ENCODE data around the gene TMEM132E. TPM values are rescaled to one million over a fixed set of nuclear protein-coding genes. Genes with fewer than 3 reads are reported as not detected.

The TMEM132E gene
- total and polyA plus RNA-seq, 2 of the 4 experiments (the other 2 are of a cell fraction): not detected

- H4K8ac ChIP-seq (ENCODE audit: low read depth in 2 of 2, low read length in 2 of 2): no peak overlapping the region
- no TSS peak for BruUV-seq (replicated peaks)
- no peak overlapping the region for H4K91ac ChIP-seq (ENCODE audit: insufficient read depth, low read depth, low read length)
- no peak overlapping the region for H3K14ac ChIP-seq (replicated peaks; ENCODE audit: low read depth, low read length)
- intact Hi-C loops (cut with micrococcal nuclease): no loop called here
- H3K79me1 ChIP-seq (ENCODE audit: low read depth in 1 of 2, low read length in 2 of 2): no peaks in the 10 kb centered on the region
- H2AK5ac ChIP-seq (ENCODE audit: low read depth, low read length): no peak overlapping the region
- H3K9me3 ChIP-seq (ENCODE audit: control insufficient read depth, insufficient read depth, low read length): no peaks in the 10 kb centered on the region
- no peaks in the 10 kb centered on the region for H3K9me1 ChIP-seq (ENCODE audit: insufficient read depth, low read length)
- WGBS, 2 experiments (ENCODE audit: extremely low coverage in 2 of 2, insufficient read length in 1 of 2): 22% methylated on average over 4 of the region's 22 CpGs; no CpG with 5 or more reads in 1 of the 2 experiments
- H3K4me2 ChIP-seq (ENCODE audit: low read depth, low read length): no peak overlapping the region
- no peaks in the 10 kb centered on the region for H4K20me1 ChIP-seq (ENCODE audit: insufficient read depth, low read length)
- H2AFZ ChIP-seq (replicated peaks; ENCODE audit: low read length, poor library complexity): no peak overlapping the region
- no peak overlapping the region for H2BK5ac ChIP-seq (ENCODE audit: low read depth, low read length, poor library complexity, severe bottlenecking)
- no peak overlapping the region for H3K23ac ChIP-seq (ENCODE audit: low read depth, low read length)
- peaks cover 1% of the 10 kb centered on the region; the same call in 1 of the 2 replicates for H3K27me3 ChIP-seq (ENCODE audit: control insufficient read depth, insufficient read depth, low read length)
- H3K4ac ChIP-seq (ENCODE audit: low read depth, low read length): no peak overlapping the region
- no peak overlapping the region for H2BK15ac ChIP-seq (ENCODE audit: low read depth, low read length)
- no peak overlapping the region for H3K56ac ChIP-seq (ENCODE audit: extremely low read depth, insufficient read depth, low read length)
- DNase-seq (no peak), ATAC-seq (ENCODE audit: low read depth) (no peak)
- no peak overlapping the region for H2AK9ac ChIP-seq (replicated peaks; ENCODE audit: low read depth, low read length, poor library complexity)
- H3K27ac ChIP-seq (ENCODE audit: insufficient read depth, low read length): no peak overlapping the region
- H3K9ac ChIP-seq (ENCODE audit: low read depth, low read length): no peak overlapping the region
- no peak overlapping the region for H2BK120ac ChIP-seq (ENCODE audit: low read depth, low read length)
- dilution Hi-C loops (cut with HindIII; ENCODE audit: low sequenced_read_pairs, unreplicated experiment): no loop called here
- H4K5ac ChIP-seq (ENCODE audit: low read depth, low read length): no peak overlapping the region
- H3K36me3 ChIP-seq (ENCODE audit: control insufficient read depth, insufficient read depth, low read length): no peaks in the 10 kb centered on the region
- in situ Hi-C loops (cut with MboI; ENCODE audit: low sequenced_read_pairs): no loop called here
- H3K18ac ChIP-seq (ENCODE audit: low read depth, low read length): no peak overlapping the region
- POLR2A ChIA-PET (ENCODE audit: unreplicated experiment): no interaction called here
- no peak overlapping the region for H3K4me3 ChIP-seq (ENCODE audit: insufficient read depth, low read depth, low read length)
- no peak overlapping the region for H2BK20ac ChIP-seq (ENCODE audit: low read depth, low read length)
- H3K4me1 ChIP-seq (ENCODE audit: control insufficient read depth, insufficient read depth, low read length): no peaks in the 10 kb centered on the region
- CTCF ChIA-PET: no interaction called here
- no peak for TF ChIP-seq ELK1 (IDR thresholded peaks at IDR 0.05; ENCODE audit: borderline replicate concordance, low read depth, low read length)
- TF ChIP-seq BHLHE40 (IDR thresholded peaks at IDR 0.05; ENCODE audit: low read depth, low read length): no peak
- no peak for TF ChIP-seq CEBPB (IDR thresholded peaks at IDR 0.05; ENCODE audit: low read depth, low read length)
- TF ChIP-seq FOS (IDR thresholded peaks at IDR 0.05; ENCODE audit: low read depth, low read length): no peak
- no peak for TF ChIP-seq SMC3 (IDR thresholded peaks at IDR 0.05; ENCODE audit: low read depth, low read length)
- TF ChIP-seq POLR2A (IDR thresholded peaks at IDR 0.05; ENCODE audit: low read depth, low read length): no peak
- no peak for TF ChIP-seq RCOR1 (IDR thresholded peaks at IDR 0.05; ENCODE audit: insufficient replicate concordance, low read length)
- TF ChIP-seq MAZ (IDR thresholded peaks at IDR 0.05; ENCODE audit: borderline replicate concordance, low read depth, low read length): no peak
- no peak for TF ChIP-seq CHD1 (IDR thresholded peaks at IDR 0.05; ENCODE audit: low read depth, low read length)
- TF ChIP-seq MAFK (IDR thresholded peaks at IDR 0.05; ENCODE audit: low read depth, low read length): no peak
- no peak for TF ChIP-seq NFE2L2 (IDR thresholded peaks at IDR 0.05; ENCODE audit: low read depth, low read length)
- no peak for TF ChIP-seq RAD21 (IDR thresholded peaks at IDR 0.05; ENCODE audit: low read length)
- TF ChIP-seq CTCF (conservative IDR thresholded peaks at IDR 0.05; ENCODE audit: low read depth, low read length): no peak
- TF ChIP-seq MXI1 (IDR thresholded peaks at IDR 0.05; ENCODE audit: borderline replicate concordance, low read depth, low read length): no peak
- TF ChIP-seq RFX5 (IDR thresholded peaks at IDR 0.05; ENCODE audit: low read depth, low read length): no peak
Observed at GRCh38 chr17:34665819-34666763, 86.7 kb downstream of the TMEM132E start.

Measured in IMR-90 (cell line).